Measurements from ENCODE around the gene EXOSC2. TPM values are rescaled to one million over a fixed set of nuclear protein-coding genes. Genes with fewer than 3 reads are reported as not detected.

Gene EXOSC2
- total RNA-seq, 1 experiment from 2014 or later = 71.5 TPM

GRCh38 chr9:130660326-130660682 lies 33.3 kb upstream of the EXOSC2 start:
- intact Hi-C loops (cut with micrococcal nuclease) = no loop called here
- Histone ChIP-seq H3K27me3 (ENCODE audit: insufficient read depth, low read length) (no peaks in the 10 kb centered on the region), H3K27ac (ENCODE audit: low read depth, low read length) (no peak overlapping the region), H3K79me2 (ENCODE audit: insufficient read depth, low read length) (no peaks in the 10 kb centered on the region), H3K9me2 (ENCODE audit: insufficient read depth) (no peaks in the 10 kb centered on the region), H4K20me1 (ENCODE audit: insufficient read depth) (no peaks in the 10 kb centered on the region), H3K4me1 (ENCODE audit: control insufficient read depth in 1 of 2, insufficient read depth in 2 of 2, low read length in 2 of 2) (no peaks in the 10 kb centered on the region), H3K36me3 (ENCODE audit: control insufficient read depth in 1 of 2, insufficient read depth in 2 of 2, low read length in 2 of 2) (no peaks in the 10 kb centered on the region), H2AFZ (ENCODE audit: low read depth, low read length, poor library complexity, severe bottlenecking) (no peak overlapping the region), H3K9ac (ENCODE audit: low read length) (no peak overlapping the region), H3K4me3 (replicated peaks in 1 of 2; ENCODE audit: low read depth in 1 of 2, low read length in 2 of 2) (no peak overlapping the region), H3K9me3 (ENCODE audit: control insufficient read depth in 1 of 2, insufficient read depth in 1 of 2, low read depth in 1 of 2, low read length in 2 of 2) (no peaks in the 10 kb centered on the region), H3K4me2 (ENCODE audit: low read length) (no peak overlapping the region)
- RAD21 ChIA-PET (ENCODE audit: low non-redundant PET in 1 of 2, low total read pairs in 2 of 2, uncharacterized antibody in 2 of 2, unreplicated experiment in 2 of 2) = no interaction called here
- ATAC-seq = no peak
- POLR2A ChIA-PET = no interaction called here
- CTCF ChIA-PET = no interaction called here
- no peak for DNase-seq (ENCODE audit: low read depth, low spot score)
- TF ChIP-seq REST (IDR thresholded peaks at IDR 0.05; ENCODE audit: low read depth) (no peak), JUND (IDR thresholded peaks at IDR 0.05) (no peak), TCF7L2 (IDR thresholded peaks at IDR 0.05; ENCODE audit: borderline replicate concordance, extremely low read depth, insufficient read depth, insufficient read length) (no peak), SP1 (IDR thresholded peaks at IDR 0.05; ENCODE audit: low read depth) (no peak)
- BruUV-seq (replicated peaks) = no TSS peak

- Histone ChIP-seq H3K9me2 (ENCODE audit: insufficient read depth) (no peaks in the 10 kb centered on the region), H2AFZ (ENCODE audit: low read depth, low read length, poor library complexity, severe bottlenecking) (no peak overlapping the region), H3K9me3 (ENCODE audit: control insufficient read depth in 1 of 2, insufficient read depth in 1 of 2, low read depth in 1 of 2, low read length in 2 of 2) (no peaks in the 10 kb centered on the region), H3K4me2 (ENCODE audit: low read length) (no peak overlapping the region), H3K27ac (ENCODE audit: low read depth, low read length) (no peak overlapping the region), H3K4me1 (ENCODE audit: control insufficient read depth in 1 of 2, insufficient read depth in 2 of 2, low read length in 2 of 2) (no peaks in the 10 kb centered on the region), H4K20me1 (ENCODE audit: insufficient read depth) (no peaks in the 10 kb centered on the region), H3K27me3 (ENCODE audit: insufficient read depth, low read length) (no peaks in the 10 kb centered on the region), H3K79me2 (ENCODE audit: insufficient read depth, low read length) (no peaks in the 10 kb centered on the region), H3K9ac (ENCODE audit: low read length) (no peak overlapping the region), H3K4me3 (replicated peaks in 1 of 2; ENCODE audit: low read depth in 1 of 2, low read length in 2 of 2) (no peak overlapping the region), H3K36me3 (ENCODE audit: control insufficient read depth in 1 of 2, insufficient read depth in 2 of 2, low read length in 2 of 2) (no peaks in the 10 kb centered on the region)
- no peak for TF ChIP-seq FOSL1 (IDR thresholded peaks at IDR 0.05; ENCODE audit: low read depth)
- no peak for TF ChIP-seq TCF7L2 (IDR thresholded peaks at IDR 0.05; ENCODE audit: borderline replicate concordance, extremely low read depth, insufficient read depth, insufficient read length)
- TF ChIP-seq RAD21 (IDR thresholded peaks at IDR 0.05; ENCODE audit: low read depth) = no peak
- TF ChIP-seq REST (IDR thresholded peaks at IDR 0.05; ENCODE audit: low read depth) = no peak
- ATAC-seq (no peak), DNase-seq (ENCODE audit: low read depth, low spot score) (no peak)
- intact Hi-C loops (cut with micrococcal nuclease) = no loop called here
- ChIA-PET RAD21 (ENCODE audit: low non-redundant PET in 1 of 2, low total read pairs in 2 of 2, uncharacterized antibody in 2 of 2, unreplicated experiment in 2 of 2) (no interaction called here), CTCF (no interaction called here), POLR2A (no interaction called here)
- no TSS peak for BruUV-seq (replicated peaks)
Observed at GRCh38 chr9:130660683-130661450, 32.7 kb upstream of the EXOSC2 start.
